AG08396 (cell line): ENCODE results near the gene ZNF646.

Source experiments
- DNase-seq: peaks from one replicate; pipeline ENCODE4 v3.0.0; 2012; ENCODE audit warnings: low spot score, mixed read lengths

Gene ZNF646

GRCh38 chr16:31063843-31064611, 10.2 kb upstream of the ZNF646 start:
- DNase-seq, result no peak

- peak; percentile 97 for DNase-seq
Measured at GRCh38 chr16:31064882-31065461, 9.2 kb upstream of the ZNF646 start.

- DNase-seq, result no peak
Measured at GRCh38 chr16:31067342-31067741, 6.9 kb upstream of the ZNF646 start.

- peak; percentile 74 for DNase-seq
Measured at GRCh38 chr16:31071861-31072260, 2.4 kb upstream of the ZNF646 start.

GRCh38 chr16:31072540-31073141, 1.6 kb upstream of the ZNF646 start:
- DNase-seq, result peak; percentile 59

- peak; percentile 91 for DNase-seq
Measured at GRCh38 chr16:31073142-31073969, 866 bp upstream of the ZNF646 start.

GRCh38 chr16:31074814-31075183, 577 bp downstream of the ZNF646 start:
- DNase-seq, result no peak

- DNase-seq, result no peak
Measured at GRCh38 chr16:31076319-31076718, 2.1 kb downstream of the ZNF646 start.

GRCh38 chr16:31077024-31077423, 2.8 kb downstream of the ZNF646 start:
- no peak for DNase-seq

- DNase-seq, result no peak
Measured at GRCh38 chr16:31077592-31078396, 3.6 kb downstream of the ZNF646 start.

- DNase-seq, result no peak
Measured at GRCh38 chr16:31078597-31079341, 4.5 kb downstream of the ZNF646 start.

GRCh38 chr16:31079342-31079944, 5.2 kb downstream of the ZNF646 start:
- DNase-seq, result no peak

- DNase-seq, result no peak
Measured at GRCh38 chr16:31080035-31080629, 5.9 kb downstream of the ZNF646 start.

- no peak for DNase-seq
Measured at GRCh38 chr16:31080756-31081419, 6.7 kb downstream of the ZNF646 start.

- no peak for DNase-seq
Measured at GRCh38 chr16:31081428-31082351, 7.5 kb downstream of the ZNF646 start.

GRCh38 chr16:31082368-31083045, 8.3 kb downstream of the ZNF646 start:
- DNase-seq, result no peak

GRCh38 chr16:31083081-31083480, 8.9 kb downstream of the ZNF646 start:
- DNase-seq, result no peak

- DNase-seq, result no peak
Measured at GRCh38 chr16:31083556-31083955, 9.3 kb downstream of the ZNF646 start.
